ENCODE measurements around the gene RTBDN.
A peak's percentile ranks its signal among the peaks of the same experiment; 100 is the strongest.

The RTBDN gene

GRCh38 chr19:12834566-12834943 is at the start of gene RTBDN:
Gene RTBDN, minus strand, starts transcription at chr19:12834579. Its CDS starts 4,600 bp downstream, at chr19:12829979.
- no peak for TF ChIP-seq CTCF (IDR thresholded peaks at IDR 0.05; ENCODE audit: insufficient read depth, low read depth, low read length, missing control alignments)
- H3K4me3 ChIP-seq (ENCODE audit: low read depth, low read length) = no peak within 1 kb of the TSS; the same call in 1 of the 2 replicates
- no peak for DNase-seq (ENCODE audit: low read depth)

- DNase-seq (ENCODE audit: low read depth) = no peak
Observed at GRCh38 chr19:12882589-12882988, 48.2 kb upstream of the RTBDN start.

GRCh38 chr19:12881172-12881808 is 46.9 kb upstream of the RTBDN start, which contains the start of gene DNASE2:
Gene DNASE2, minus strand, starts transcription at chr19:12881449. Its CDS starts 74 bp downstream, at chr19:12881375.
- DNase-seq (ENCODE audit: low read depth) = peak; percentile 98
- TF ChIP-seq CTCF (IDR thresholded peaks at IDR 0.05; ENCODE audit: insufficient read depth, low read depth, low read length, missing control alignments) = no peak
- peak within 1 kb of the TSS; percentile 82 for H3K4me3 ChIP-seq (ENCODE audit: low read depth, low read length)

More at GRCh38 chr19:12882589-12882988, 48.2 kb upstream of the RTBDN start:
- TF ChIP-seq CTCF (IDR thresholded peaks at IDR 0.05; ENCODE audit: insufficient read depth, low read depth, low read length, missing control alignments) = no peak
- no peak overlapping the region for H3K4me3 ChIP-seq (ENCODE audit: low read depth, low read length)

GRCh38 chr19:12880551-12881171 is 46.3 kb upstream of the RTBDN start:
- DNase-seq (ENCODE audit: low read depth) = peak; percentile 46
- TF ChIP-seq CTCF (IDR thresholded peaks at IDR 0.05; ENCODE audit: insufficient read depth, low read depth, low read length, missing control alignments) = no peak
- peak overlapping the region; percentile 82 for H3K4me3 ChIP-seq (ENCODE audit: low read depth, low read length)

GRCh38 chr19:12875086-12875485 is 40.7 kb upstream of the RTBDN start:
- no peak for DNase-seq (ENCODE audit: low read depth)
- no peak for TF ChIP-seq CTCF (IDR thresholded peaks at IDR 0.05; ENCODE audit: insufficient read depth, low read depth, low read length, missing control alignments)
- H3K4me3 ChIP-seq (ENCODE audit: low read depth, low read length) = no peak overlapping the region

- no peak overlapping the region for H3K4me3 ChIP-seq (ENCODE audit: low read depth, low read length)
- no peak for TF ChIP-seq CTCF (IDR thresholded peaks at IDR 0.05; ENCODE audit: insufficient read depth, low read depth, low read length, missing control alignments)
- DNase-seq (ENCODE audit: low read depth) = no peak
Observed at GRCh38 chr19:12873891-12874745, 39.7 kb upstream of the RTBDN start.
